Left hindlimb (tissue), 1 donor: ENCODE results near the gene TMEM45B.
"Not testable (repeated sequence)": the region's sequence is repeated elsewhere in the genome, so short reads cannot be mapped to it uniquely, and the experiment has no call there.

Source experiments
- DNase-seq: peaks from one replicate; pipeline ENCODE4 v3.0.0-alpha.2; 2018

The TMEM45B gene

GRCh38 chr11:129815596-129816461 lies at the start of gene TMEM45B:
Gene TMEM45B (plus strand): TSS chr11:129815848. CDS start chr11:129852483, 36,635 bp downstream.
- peak; percentile 31 for DNase-seq

- no peak for DNase-seq
These were observed 48.6 kb upstream of the TMEM45B start for GRCh38 chr11:129766898-129767604.

GRCh38 chr11:129767827-129768226 lies 47.8 kb upstream of the TMEM45B start:
- DNase-seq = no peak

- no peak for DNase-seq
These were observed 47.3 kb upstream of the TMEM45B start for GRCh38 chr11:129768356-129768755.

DNA sequence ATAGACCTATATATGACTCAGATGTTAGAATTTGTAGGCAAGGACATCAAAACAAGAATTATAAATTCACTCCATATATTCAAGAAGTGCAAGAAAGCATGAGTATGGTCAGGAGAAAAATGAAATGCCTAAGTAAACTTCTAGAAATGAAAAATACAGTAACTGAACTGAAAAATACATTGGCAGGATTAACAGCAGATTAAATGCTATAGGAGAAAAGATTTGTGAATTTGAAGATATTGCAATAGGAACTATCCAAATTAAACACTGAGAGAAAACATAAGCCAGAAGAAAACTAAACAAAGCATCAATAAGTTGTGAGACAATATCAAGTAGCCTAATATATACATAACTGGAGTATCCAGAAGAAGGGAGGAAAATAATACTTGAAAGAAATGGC lies 46.6 kb upstream of the TMEM45B start:
- DNase-seq = no peak

GRCh38 chr11:129770993-129771392 lies 44.7 kb upstream of the TMEM45B start:
- no peak for DNase-seq

GRCh38 chr11:129771456-129771855 lies 44.2 kb upstream of the TMEM45B start:
- not testable (repeated sequence) for DNase-seq

DNA sequence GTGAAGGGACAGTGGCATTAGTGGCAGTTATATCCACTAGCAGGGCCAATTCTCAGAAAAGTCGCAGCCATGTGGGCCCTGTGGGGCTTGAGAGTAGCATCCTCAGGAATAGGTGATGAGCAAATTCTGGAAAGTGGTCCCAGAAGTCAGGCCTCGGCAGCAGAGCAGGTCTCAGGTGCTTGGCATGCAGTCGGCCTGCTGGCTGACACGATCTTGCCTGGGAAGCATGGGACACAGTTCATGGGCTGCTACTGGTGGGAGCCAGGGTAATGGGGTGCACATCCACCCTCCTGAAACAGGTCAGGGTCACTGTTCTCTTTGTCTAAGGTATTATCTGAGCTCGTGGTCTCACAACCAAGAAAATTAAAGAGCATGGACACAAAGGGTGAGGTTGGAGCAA lies 36.8 kb upstream of the TMEM45B start:
- DNase-seq = no peak

GRCh38 chr11:129779342-129779741 lies 36.3 kb upstream of the TMEM45B start:
- no peak for DNase-seq

- DNase-seq = no peak
These were observed 30.1 kb upstream of the TMEM45B start for GRCh38 chr11:129785383-129786111.

GRCh38 chr11:129786112-129786416 lies 29.6 kb upstream of the TMEM45B start:
- DNase-seq = not testable (repeated sequence)

DNA sequence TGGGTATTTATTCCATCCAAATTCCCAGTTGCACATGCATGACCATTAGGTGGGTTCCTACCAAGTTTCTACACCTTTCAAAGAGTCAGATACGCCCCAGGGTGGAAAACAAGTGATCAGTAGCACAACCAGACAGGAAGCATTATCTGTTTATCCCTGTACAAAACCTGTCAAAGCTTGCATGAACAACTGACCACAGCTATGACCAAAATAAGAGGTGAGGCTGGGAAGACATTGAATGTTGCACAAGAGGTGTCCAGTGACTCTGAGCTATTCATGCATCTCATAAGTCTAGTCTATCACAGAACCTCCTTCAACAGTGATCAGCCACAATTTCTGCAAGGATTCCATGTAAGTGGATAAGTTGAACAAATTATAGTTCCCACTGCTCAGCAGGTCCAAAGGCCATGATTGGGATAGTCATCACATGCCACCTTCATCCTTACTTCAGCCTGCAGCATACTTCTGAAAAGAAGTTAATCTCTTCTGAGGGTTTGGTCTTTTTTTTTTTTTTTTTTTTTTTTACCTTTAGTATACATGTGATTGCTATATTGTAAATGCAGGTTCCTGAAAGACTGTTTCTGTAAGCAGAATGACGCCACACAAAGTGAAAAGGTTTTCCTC lies 28.0 kb upstream of the TMEM45B start:
- no peak for DNase-seq

GRCh38 chr11:129788278-129788677 lies 27.4 kb upstream of the TMEM45B start:
- DNase-seq = no peak

DNA sequence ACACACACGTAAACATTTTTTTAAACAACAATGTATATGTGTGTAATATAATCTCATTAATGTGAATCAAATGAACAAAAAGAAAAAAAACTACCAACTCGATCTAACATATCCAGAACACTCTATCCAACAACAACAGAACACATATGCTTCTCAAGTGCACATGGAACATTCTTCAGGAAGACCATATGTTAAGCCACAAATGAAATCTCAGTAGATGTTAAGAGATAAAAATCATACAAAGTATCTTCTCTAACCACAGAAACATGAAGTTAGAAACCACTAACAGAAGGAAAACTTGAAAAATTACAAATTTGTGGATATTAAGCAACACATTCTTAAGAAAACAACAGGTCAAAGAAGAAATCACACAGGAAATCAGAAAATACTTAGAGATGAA lies 25.5 kb upstream of the TMEM45B start:
- DNase-seq = no peak

DNA sequence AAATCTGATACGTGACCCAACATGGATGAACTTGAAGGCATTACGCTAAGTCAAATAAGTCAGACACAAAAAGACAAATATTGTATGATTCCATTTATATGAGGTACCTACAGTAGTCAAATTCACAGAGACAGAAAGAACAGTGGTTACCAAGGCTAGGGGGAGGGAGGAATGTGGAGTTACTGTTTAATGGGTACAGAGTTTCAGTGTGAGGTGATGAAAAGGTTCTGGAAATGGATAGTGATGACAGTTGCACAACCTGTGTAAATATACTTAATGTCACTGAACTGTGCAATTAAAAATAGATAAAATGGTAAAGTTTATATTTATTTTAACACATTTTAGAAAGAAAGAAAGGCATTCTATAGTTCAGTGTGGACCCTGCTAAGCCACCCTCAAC lies 24.1 kb upstream of the TMEM45B start:
- no peak for DNase-seq

- no peak for DNase-seq
These were observed 23.0 kb upstream of the TMEM45B start for GRCh38 chr11:129792663-129793062.

- no peak for DNase-seq
These were observed 20.6 kb upstream of the TMEM45B start for GRCh38 chr11:129795089-129795488.

DNA sequence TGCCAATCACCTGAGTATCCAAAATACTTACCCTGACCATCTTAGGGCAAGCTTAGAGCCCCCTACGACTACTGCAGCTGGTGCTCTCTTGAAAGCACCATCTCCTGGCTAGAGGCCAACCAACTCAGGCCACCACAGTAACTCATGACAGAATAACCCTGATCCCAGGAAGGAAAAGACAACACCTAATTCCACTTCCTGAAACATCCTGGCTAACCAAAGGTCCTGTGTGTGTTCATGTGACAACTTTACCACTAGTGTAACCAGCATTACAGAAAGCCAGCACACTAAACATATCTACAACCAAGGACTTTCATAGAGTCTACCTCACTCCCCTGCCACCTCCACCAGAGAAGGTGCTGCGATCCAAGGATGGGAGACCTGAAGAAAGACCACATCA lies 17.4 kb upstream of the TMEM45B start:
- no peak for DNase-seq

DNA sequence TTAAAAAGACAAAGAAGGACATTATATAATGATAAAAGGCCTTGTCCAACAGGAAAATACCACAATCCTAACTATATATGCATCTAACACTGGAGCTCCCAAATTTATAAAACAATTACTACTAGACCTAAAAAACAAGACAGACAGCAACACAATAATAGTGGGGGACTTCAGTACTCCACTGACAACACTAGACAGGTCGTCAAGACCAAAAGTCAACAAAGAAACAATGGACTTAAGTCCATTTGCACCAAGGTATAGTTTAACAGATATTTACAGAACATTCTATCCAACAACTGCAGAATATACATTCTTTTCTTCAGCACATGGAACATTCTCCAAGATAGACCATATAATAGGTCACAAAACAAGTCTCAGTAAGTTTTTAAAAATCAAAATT lies 15.5 kb upstream of the TMEM45B start:
- not testable (repeated sequence) for DNase-seq

- DNase-seq = no peak
These were observed 15.0 kb upstream of the TMEM45B start for GRCh38 chr11:129800655-129801054.

DNA sequence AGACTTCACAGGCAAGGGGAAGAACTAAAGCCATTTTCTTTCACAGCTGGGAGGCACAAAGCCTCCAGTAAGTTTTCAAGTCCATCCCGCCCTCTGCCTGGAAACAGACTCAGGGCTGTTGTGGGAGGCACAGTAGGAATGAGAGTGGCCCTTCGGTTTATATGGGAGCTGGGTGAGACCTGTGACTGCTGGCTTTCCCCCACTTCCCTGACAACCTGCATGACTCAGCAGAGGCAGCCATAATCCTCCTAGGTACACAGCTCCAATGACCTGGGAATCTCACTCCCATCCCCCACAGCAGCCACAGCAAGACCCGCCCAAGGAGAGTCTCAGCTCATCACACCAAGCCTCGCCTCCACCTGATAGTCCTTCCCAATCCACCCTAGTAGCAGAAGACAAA lies 12.1 kb upstream of the TMEM45B start:
- no peak for DNase-seq

- DNase-seq = no peak
These were observed 11.6 kb upstream of the TMEM45B start for GRCh38 chr11:129804012-129804411.

GRCh38 chr11:129808241-129808640 lies 7.4 kb upstream of the TMEM45B start:
- DNase-seq = not testable (repeated sequence)
